ENCODE measurements around the gene ADGRL2.

ADGRL2 gene

GRCh38 chr1:81989524-81989923 lies 188.8 kb downstream of the ADGRL2 start:
- no peak for DNase-seq (ENCODE audit: low read depth)

- DNase-seq (ENCODE audit: low read depth) = no peak
Measured at GRCh38 chr1:81990241-81990640, 189.5 kb downstream of the ADGRL2 start.

GRCh38 chr1:81998165-81998564 lies 197.4 kb downstream of the ADGRL2 start:
- DNase-seq (ENCODE audit: low read depth) = no peak

- no peak for DNase-seq (ENCODE audit: low read depth)
Measured at GRCh38 chr1:81999364-81999763, 198.6 kb downstream of the ADGRL2 start.

- no peak for DNase-seq (ENCODE audit: low read depth)
Measured at GRCh38 chr1:82000221-82000620, 199.5 kb downstream of the ADGRL2 start.

- DNase-seq (ENCODE audit: low read depth) = no peak
Measured at GRCh38 chr1:82001345-82001744, 200.6 kb downstream of the ADGRL2 start.

- DNase-seq (ENCODE audit: low read depth) = no peak
Measured at GRCh38 chr1:82007804-82008203, 207.1 kb downstream of the ADGRL2 start.

GRCh38 chr1:82013702-82014101 lies 213.0 kb downstream of the ADGRL2 start:
- DNase-seq (ENCODE audit: low read depth) = no peak

- DNase-seq (ENCODE audit: low read depth) = no peak
Measured at GRCh38 chr1:82015444-82015843, 214.7 kb downstream of the ADGRL2 start.

- DNase-seq (ENCODE audit: low read depth) = no peak
Measured at GRCh38 chr1:82018319-82018718, 217.6 kb downstream of the ADGRL2 start.

GRCh38 chr1:82019508-82019907 lies 218.8 kb downstream of the ADGRL2 start:
- DNase-seq (ENCODE audit: low read depth) = no peak

- DNase-seq (ENCODE audit: low read depth) = no peak
Measured at GRCh38 chr1:82030830-82031229, 230.1 kb downstream of the ADGRL2 start.

- DNase-seq (ENCODE audit: low read depth) = no peak
Measured at GRCh38 chr1:82032068-82032467, 231.3 kb downstream of the ADGRL2 start.

GRCh38 chr1:82034812-82035211 lies 234.1 kb downstream of the ADGRL2 start:
- no peak for DNase-seq (ENCODE audit: low read depth)

Measured in stimulated activated CD8-positive, alpha-beta memory T cell treated with anti-CD3 and anti-CD28 coated beads, Interleukin-12 subunit alpha, Interleukin-12 subunit beta, amount 100 ng/mL, for 1 hour (primary cell).